Upper lobe of left lung (tissue), 4 donors: ENCODE results near the gene CMIP.

Source experiments
- POLR2AphosphoS5 ChIP-seq, 2 donors: sonication (generic); formaldehyde crosslinking; IDR thresholded peaks; one replicate each; pipeline ENCODE4 v1.5.1; 2017; ENCODE audit warnings: antibody characterized with exemption in 2 of 2
- TF ChIP-seq, protein P1 (sequence below), 6 experiments: fragments of 450-650 bp in 4 of 6; fragments of 200-600 bp in 2 of 6; sonication (generic) in 2 of 6; IDR thresholded peaks; one replicate each; pipeline ENCODE4 v1.5.1; 2016 to 2019; ENCODE audit warnings: antibody characterized with exemption in 6 of 6

DNA sequence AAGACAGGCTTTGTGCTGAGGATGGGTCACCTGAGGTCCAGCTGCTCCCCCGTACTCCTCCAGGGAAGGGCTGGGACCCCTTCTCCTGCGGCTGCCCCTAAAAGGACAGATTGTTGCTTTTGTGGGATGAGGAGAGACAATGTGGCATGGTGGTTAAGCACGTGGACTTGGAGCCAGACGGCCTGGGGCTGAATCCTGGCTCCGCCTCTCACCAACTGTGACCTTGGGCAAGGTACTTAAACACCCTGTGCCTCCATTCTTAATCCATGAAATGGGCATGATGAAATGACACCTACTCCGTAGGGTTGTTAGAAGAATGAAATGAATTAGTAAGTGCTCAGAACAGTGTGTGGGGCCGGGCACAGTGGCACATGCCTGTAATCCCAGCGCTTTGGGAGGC, 294.9 kb downstream of the CMIP start:
- TF ChIP-seq, protein P1, sequence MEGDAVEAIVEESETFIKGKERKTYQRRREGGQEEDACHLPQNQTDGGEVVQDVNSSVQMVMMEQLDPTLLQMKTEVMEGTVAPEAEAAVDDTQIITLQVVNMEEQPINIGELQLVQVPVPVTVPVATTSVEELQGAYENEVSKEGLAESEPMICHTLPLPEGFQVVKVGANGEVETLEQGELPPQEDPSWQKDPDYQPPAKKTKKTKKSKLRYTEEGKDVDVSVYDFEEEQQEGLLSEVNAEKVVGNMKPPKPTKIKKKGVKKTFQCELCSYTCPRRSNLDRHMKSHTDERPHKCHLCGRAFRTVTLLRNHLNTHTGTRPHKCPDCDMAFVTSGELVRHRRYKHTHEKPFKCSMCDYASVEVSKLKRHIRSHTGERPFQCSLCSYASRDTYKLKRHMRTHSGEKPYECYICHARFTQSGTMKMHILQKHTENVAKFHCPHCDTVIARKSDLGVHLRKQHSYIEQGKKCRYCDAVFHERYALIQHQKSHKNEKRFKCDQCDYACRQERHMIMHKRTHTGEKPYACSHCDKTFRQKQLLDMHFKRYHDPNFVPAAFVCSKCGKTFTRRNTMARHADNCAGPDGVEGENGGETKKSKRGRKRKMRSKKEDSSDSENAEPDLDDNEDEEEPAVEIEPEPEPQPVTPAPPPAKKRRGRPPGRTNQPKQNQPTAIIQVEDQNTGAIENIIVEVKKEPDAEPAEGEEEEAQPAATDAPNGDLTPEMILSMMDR (IDR thresholded peaks at IDR 0.05), result no peak
- no peak for TF ChIP-seq POLR2AphosphoS5 (IDR thresholded peaks at IDR 0.05)
